A673 (cell line): Measurements from ENCODE around the gene GPR176. TPM values are rescaled to one million over a fixed set of nuclear protein-coding genes. Genes with fewer than 3 reads are reported as not detected.

Source experiments
- BruUV-seq: library from RNA; stranded (reverse); fragments of 400-500 nt; replicated peaks from 2 replicates; lab custom pipeline; 2021; lab: Mats Ljungman, UMichigan
- CTCF ChIA-PET: fragments of 300-600 bp; sonication (Branson Sonifier 250); formaldehyde crosslinking; loops from one replicate; lab custom pipeline; 2022; ENCODE audit warnings: antibody characterized with exemption; lab: Charles Lee
- POLR2A ChIA-PET: fragments of 300-600 bp; sonication (Branson Sonifier 250); formaldehyde crosslinking; loops from one replicate; lab custom pipeline; 2022; ENCODE audit warnings: antibody characterized with exemption; ENCODE audit not compliant: low non-redundant PET; lab: Charles Lee
- DNase-seq: peaks from one replicate; pipeline ENCODE4 v3.0.0-alpha.2; 2015; ENCODE audit warnings: low spot score
- H3K27ac ChIP-seq: fragments of 200-600 bp; sonication (generic); 2 replicates; pipeline ENCODE4 v1.5.1; 2016; ENCODE audit warnings: mixed run types, low read depth, mild to moderate bottlenecking, mixed read lengths, antibody characterized with exemption, low read length; ENCODE audit not compliant: poor library complexity, severe bottlenecking
- H3K27me3 ChIP-seq: fragments of 200-600 bp; sonication (generic); replicated peaks from 2 replicates; pipeline ENCODE4 v1.6.1; 2017; ENCODE audit warnings: mixed run types, low read depth, mild to moderate bottlenecking, mixed read lengths, antibody characterized with exemption, low read length; ENCODE audit not compliant: insufficient read depth, poor library complexity
- H3K36me3 ChIP-seq: fragments of 200-600 bp; sonication (generic); 2 replicates; pipeline ENCODE4 v1.6.1; 2016; ENCODE audit warnings: mixed run types, mild to moderate bottlenecking, mixed read lengths, antibody characterized with exemption, low read length; ENCODE audit not compliant: insufficient read depth, poor library complexity, severe bottlenecking
- H3K4me1 ChIP-seq: fragments of 200-600 bp; sonication (generic); 2 replicates; pipeline ENCODE4 v1.6.1; 2017; ENCODE audit warnings: mixed run types, mild to moderate bottlenecking, mixed read lengths, antibody characterized with exemption, low read length; ENCODE audit not compliant: insufficient read depth, poor library complexity, severe bottlenecking
- H3K4me3 ChIP-seq: fragments of 200-600 bp; sonication (generic); 2 replicates; pipeline ENCODE4 v1.5.1; 2016; ENCODE audit warnings: low read depth, mixed run types, mild to moderate bottlenecking, mixed read lengths, low read length; ENCODE audit not compliant: poor library complexity, severe bottlenecking
- H3K9me3 ChIP-seq: fragments of 200-600 bp; sonication (generic); 2 replicates; pipeline ENCODE4 v1.6.1; 2016; ENCODE audit warnings: mixed run types, low read depth, mild to moderate bottlenecking, mixed read lengths, antibody characterized with exemption, low read length; ENCODE audit not compliant: poor library complexity, severe bottlenecking
- EZH2 ChIP-seq: fragments of 200-600 bp; sonication (generic); IDR thresholded peaks from 2 replicates; pipeline ENCODE4 v1.6.1; 2017; ENCODE audit warnings: borderline replicate concordance, low read depth, mild to moderate bottlenecking, mixed read lengths, antibody characterized with exemption, low read length; ENCODE audit not compliant: poor library complexity, severe bottlenecking
- intact Hi-C: fragments of 100-400 bp; cut with micrococcal nuclease; formaldehyde crosslinking; loops from one replicate; pipeline ENCODE4 v1.10.0; 2022; ENCODE audit not compliant: unreplicated experiment
- total RNA-seq: library from RNA; stranded (reverse); gene quantifications from 2 replicates; pipeline ENCODE4 v1.2.3, GENCODE V29; 2021
- TF ChIP-seq, protein P1 (sequence below): fragments of 300-800, 200-600 bp; sonication (generic); conservative IDR thresholded peaks from 2 replicates; pipeline ENCODE4 v1.5.1; 2017; ENCODE audit warnings: low read depth, mild to moderate bottlenecking, antibody characterized with exemption, low read length, moderate library complexity, mixed read lengths

Gene GPR176
- total RNA-seq, 1 experiment from 2014 or later: 5.6 TPM

DNA sequence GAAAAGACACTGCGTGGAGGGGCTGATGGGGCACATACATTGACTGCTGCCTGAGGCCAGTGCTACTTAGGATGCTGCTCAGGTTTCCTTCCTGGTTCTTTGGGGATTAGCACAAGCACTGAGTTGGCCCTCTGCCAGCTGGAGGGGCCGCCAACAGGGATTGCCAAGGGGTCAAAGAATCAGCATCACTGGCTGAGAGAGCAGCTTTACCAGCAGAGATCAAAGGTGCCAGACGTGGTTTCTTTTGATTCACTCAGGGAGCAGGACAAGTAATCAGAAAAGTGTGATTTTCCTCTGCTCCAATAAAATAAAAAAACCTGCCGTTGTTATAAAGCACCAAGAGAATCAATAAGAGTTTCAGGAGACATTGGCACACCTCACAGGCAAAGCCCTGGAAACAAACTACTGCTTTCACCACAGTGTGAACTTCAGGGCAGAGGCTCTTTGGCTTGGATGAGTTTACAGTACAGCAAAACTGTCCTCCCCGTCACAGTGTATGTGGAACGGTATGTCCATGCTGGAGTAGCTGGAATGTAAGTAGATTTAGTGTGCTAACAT, 91.6 kb downstream of the GPR176 start:
- POLR2A ChIA-PET: no interaction called here
- Histone ChIP-seq H3K4me1 (peaks cover 7% of the 10 kb centered on the region), H3K27ac (no peak overlapping the region), H3K4me3 (no peak overlapping the region), H3K27me3 (no peaks in the 10 kb centered on the region), H3K36me3 (no peaks in the 10 kb centered on the region), H3K9me3 (no peaks in the 10 kb centered on the region)
- intact Hi-C loops: no loop called here
- TF ChIP-seq, protein P1, sequence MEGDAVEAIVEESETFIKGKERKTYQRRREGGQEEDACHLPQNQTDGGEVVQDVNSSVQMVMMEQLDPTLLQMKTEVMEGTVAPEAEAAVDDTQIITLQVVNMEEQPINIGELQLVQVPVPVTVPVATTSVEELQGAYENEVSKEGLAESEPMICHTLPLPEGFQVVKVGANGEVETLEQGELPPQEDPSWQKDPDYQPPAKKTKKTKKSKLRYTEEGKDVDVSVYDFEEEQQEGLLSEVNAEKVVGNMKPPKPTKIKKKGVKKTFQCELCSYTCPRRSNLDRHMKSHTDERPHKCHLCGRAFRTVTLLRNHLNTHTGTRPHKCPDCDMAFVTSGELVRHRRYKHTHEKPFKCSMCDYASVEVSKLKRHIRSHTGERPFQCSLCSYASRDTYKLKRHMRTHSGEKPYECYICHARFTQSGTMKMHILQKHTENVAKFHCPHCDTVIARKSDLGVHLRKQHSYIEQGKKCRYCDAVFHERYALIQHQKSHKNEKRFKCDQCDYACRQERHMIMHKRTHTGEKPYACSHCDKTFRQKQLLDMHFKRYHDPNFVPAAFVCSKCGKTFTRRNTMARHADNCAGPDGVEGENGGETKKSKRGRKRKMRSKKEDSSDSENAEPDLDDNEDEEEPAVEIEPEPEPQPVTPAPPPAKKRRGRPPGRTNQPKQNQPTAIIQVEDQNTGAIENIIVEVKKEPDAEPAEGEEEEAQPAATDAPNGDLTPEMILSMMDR: no peak
- TF ChIP-seq EZH2: no peak
- CTCF ChIA-PET: interaction anchor here (0.6 kb wide), 1 partner anchor 350 kb away, joined by 13 read pairs; no protein-coding TSS in a partner anchor
- no TSS peak for BruUV-seq
- peak; percentile 41 for DNase-seq

DNA sequence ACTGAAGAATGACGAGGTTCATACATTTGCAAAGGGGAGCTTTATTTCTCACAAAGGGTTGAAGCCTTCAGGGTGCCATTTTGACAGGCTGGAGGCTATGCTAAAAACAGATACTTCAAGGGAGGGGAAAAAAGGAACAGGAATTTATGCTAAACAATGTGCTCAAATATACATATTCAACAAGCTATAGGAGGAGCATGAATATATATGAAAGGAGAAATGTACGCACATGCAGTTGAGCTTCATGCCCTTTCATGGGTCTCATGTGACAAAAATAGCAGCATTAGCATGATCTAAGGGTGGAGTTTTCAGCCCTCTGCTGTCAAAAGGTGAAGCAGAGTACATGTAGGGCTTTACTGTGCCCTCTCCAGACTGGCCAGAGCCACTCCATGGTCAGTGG, 93.1 kb downstream of the GPR176 start:
- H3K9me3 ChIP-seq: no peaks in the 10 kb centered on the region
- BruUV-seq: no TSS peak
- no peak for DNase-seq
- CTCF ChIA-PET: no interaction called here
- POLR2A ChIA-PET: no interaction called here
- no peak for TF ChIP-seq EZH2
- TF ChIP-seq, protein P1: no peak
- intact Hi-C loops: no loop called here
- no peaks in the 10 kb centered on the region for H3K36me3 ChIP-seq
- H3K27me3 ChIP-seq: no peaks in the 10 kb centered on the region
- H3K27ac ChIP-seq: no peak overlapping the region
- no peak overlapping the region for H3K4me3 ChIP-seq
- H3K4me1 ChIP-seq: no peaks in the 10 kb centered on the region

DNA sequence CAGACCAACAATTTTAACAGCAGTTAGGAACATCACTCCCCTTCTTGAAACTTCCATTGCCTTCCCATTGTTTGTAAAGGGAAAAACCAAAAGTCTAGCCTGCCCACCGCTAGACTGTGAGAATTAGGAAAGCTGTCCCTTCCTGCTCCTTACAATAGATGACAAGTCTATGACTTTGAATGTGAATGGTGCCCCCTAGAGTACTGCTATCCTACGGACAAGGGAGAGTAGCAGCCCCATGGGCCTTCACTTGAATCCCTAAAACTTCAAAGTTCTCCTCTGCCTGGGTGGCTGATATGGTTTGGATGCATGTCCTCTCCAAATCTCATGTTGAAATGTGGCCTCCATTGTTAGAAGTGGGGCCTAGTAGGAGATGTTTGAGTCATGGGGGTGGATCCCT, 96.4 kb downstream of the GPR176 start:
- H3K27ac ChIP-seq: no peak overlapping the region
- TF ChIP-seq EZH2: no peak
- TF ChIP-seq, protein P1: no peak
- H3K4me3 ChIP-seq: no peak overlapping the region
- BruUV-seq: no TSS peak
- CTCF ChIA-PET: no interaction called here
- POLR2A ChIA-PET: no interaction called here
- H3K9me3 ChIP-seq: no peaks in the 10 kb centered on the region
- H3K36me3 ChIP-seq: no peaks in the 10 kb centered on the region
- intact Hi-C loops: no loop called here
- H3K4me1 ChIP-seq: no peaks in the 10 kb centered on the region
- no peaks in the 10 kb centered on the region for H3K27me3 ChIP-seq
- DNase-seq: no peak
